GM21526 (cell line): ENCODE data around the gene CEP72.
"Not testable (repeated sequence)": the region's sequence is repeated elsewhere in the genome, so short reads cannot be mapped to it uniquely, and the experiment has no call there.

Experiments used
- ATAC-seq: cut with Tn5 transposase; IDR thresholded peaks from one replicate; pipeline ENCODE4 v1.9.1; 2021; ENCODE audit warnings: moderate library complexity; ENCODE audit not compliant: unreplicated experiment, low FRiP score

CEP72 gene

GRCh38 chr5:597871-598563 lies 14.1 kb upstream of the CEP72 start:
- no peak for ATAC-seq

- no peak for ATAC-seq
These were observed 13.6 kb upstream of the CEP72 start for GRCh38 chr5:598564-598890.

- no peak for ATAC-seq
These were observed 11.1 kb upstream of the CEP72 start for GRCh38 chr5:600886-601541.

GRCh38 chr5:601771-602465 lies 10.2 kb upstream of the CEP72 start:
- no peak for ATAC-seq

- no peak for ATAC-seq
These were observed 9.6 kb upstream of the CEP72 start for GRCh38 chr5:602466-603035.

- ATAC-seq: no peak
These were observed 8.8 kb upstream of the CEP72 start for GRCh38 chr5:603081-603998.

GRCh38 chr5:604391-604831 lies 7.7 kb upstream of the CEP72 start:
- ATAC-seq: no peak

GRCh38 chr5:605090-605489 lies 7.0 kb upstream of the CEP72 start:
- not testable (repeated sequence) for ATAC-seq

GRCh38 chr5:606061-606460 lies 6.1 kb upstream of the CEP72 start:
- ATAC-seq: no peak

GRCh38 chr5:606526-607399 lies 5.4 kb upstream of the CEP72 start:
- peak; percentile 4 for ATAC-seq

- peak; percentile 42 for ATAC-seq
These were observed 4.4 kb upstream of the CEP72 start for GRCh38 chr5:607541-608428.

GRCh38 chr5:608429-609370 lies 3.4 kb upstream of the CEP72 start:
- ATAC-seq: no peak

- ATAC-seq: no peak
These were observed 2.6 kb upstream of the CEP72 start for GRCh38 chr5:609506-609905.

- ATAC-seq: no peak
These were observed 2.0 kb upstream of the CEP72 start for GRCh38 chr5:610011-610743.

- ATAC-seq: no peak
These were observed 1.1 kb upstream of the CEP72 start for GRCh38 chr5:610744-611730.
